GM21423 (cell line): ENCODE measurements around the gene VIPR1.

Experiments used
- ATAC-seq: cut with Tn5 transposase; IDR thresholded peaks from one replicate; pipeline ENCODE4 v1.9.1; 2021; ENCODE audit warnings: mild to moderate bottlenecking, moderate library complexity; ENCODE audit not compliant: unreplicated experiment

VIPR1 gene, protein sequence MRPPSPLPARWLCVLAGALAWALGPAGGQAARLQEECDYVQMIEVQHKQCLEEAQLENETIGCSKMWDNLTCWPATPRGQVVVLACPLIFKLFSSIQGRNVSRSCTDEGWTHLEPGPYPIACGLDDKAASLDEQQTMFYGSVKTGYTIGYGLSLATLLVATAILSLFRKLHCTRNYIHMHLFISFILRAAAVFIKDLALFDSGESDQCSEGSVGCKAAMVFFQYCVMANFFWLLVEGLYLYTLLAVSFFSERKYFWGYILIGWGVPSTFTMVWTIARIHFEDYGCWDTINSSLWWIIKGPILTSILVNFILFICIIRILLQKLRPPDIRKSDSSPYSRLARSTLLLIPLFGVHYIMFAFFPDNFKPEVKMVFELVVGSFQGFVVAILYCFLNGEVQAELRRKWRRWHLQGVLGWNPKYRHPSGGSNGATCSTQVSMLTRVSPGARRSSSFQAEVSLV

GRCh38 chr3:42502429-42503250, at the start of gene VIPR1:
Gene VIPR1 (plus strand): TSS chr3:42502643. CDS start chr3:42502736, 93 bp downstream.
- peak; percentile 95 for ATAC-seq

DNA sequence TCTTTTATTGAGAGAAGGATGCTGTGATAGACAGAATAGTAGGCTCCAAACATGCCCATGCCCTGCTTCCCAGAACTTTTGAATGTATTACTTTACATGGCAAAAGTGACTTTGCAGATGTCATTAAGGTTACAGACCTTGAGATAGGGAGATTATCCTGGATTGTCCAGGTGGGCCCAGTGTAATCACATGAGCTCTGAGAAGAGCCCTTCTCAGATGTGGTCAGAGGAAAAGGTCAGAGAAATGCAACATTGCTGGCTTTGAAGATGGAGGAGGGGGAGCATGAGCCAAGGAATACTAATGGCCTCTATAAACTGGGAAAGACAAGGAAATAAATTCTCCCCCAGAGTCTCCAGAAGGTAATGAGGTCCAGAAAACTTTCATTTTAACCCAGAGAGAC, 46.2 kb upstream of the VIPR1 start:
- no peak for ATAC-seq

GRCh38 chr3:42459151-42459550, 43.3 kb upstream of the VIPR1 start:
- ATAC-seq, result no peak

DNA sequence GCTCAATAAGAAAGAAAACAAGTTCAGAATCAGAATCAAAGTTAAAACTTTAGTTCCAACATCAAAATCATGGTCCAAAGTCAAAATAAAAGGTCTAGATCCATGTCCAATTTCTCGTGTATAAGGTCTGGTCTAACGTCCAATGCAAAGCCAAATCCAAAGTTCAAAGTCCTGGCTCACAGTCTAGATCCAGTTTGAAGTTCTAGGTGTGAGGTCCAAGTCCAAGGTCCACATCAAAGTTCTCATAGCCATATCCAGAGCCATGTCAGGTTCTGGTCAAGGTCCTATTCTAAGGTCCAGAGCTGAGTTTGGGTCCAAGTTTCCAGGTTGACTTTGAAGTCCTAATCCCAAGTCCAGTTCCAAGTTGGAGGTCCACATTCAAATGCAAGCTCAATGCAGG, 40.7 kb upstream of the VIPR1 start:
- ATAC-seq, result no peak

- ATAC-seq, result no peak
Measured at GRCh38 chr3:42463093-42463492, 39.4 kb upstream of the VIPR1 start.

DNA sequence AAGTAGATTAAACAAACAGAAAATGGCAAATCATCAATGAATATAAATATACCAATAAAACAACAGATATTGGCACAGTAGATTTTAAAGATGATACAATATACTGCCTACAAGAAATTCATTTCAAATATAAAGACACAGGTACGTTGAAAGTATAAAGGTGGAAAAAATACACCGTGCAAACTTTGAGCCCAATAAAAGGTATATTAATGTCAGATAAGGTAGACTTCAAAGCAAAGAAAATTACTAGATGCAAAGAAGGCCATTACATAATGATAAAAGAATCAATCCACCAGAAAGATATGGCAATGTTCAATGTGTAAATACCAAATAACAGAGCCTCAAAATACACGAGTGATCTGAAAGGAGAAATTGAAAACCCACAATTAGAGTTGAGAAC, 34.3 kb upstream of the VIPR1 start:
- ATAC-seq, result no peak

- no peak for ATAC-seq
Measured at GRCh38 chr3:42472555-42472954, 29.9 kb upstream of the VIPR1 start.

DNA sequence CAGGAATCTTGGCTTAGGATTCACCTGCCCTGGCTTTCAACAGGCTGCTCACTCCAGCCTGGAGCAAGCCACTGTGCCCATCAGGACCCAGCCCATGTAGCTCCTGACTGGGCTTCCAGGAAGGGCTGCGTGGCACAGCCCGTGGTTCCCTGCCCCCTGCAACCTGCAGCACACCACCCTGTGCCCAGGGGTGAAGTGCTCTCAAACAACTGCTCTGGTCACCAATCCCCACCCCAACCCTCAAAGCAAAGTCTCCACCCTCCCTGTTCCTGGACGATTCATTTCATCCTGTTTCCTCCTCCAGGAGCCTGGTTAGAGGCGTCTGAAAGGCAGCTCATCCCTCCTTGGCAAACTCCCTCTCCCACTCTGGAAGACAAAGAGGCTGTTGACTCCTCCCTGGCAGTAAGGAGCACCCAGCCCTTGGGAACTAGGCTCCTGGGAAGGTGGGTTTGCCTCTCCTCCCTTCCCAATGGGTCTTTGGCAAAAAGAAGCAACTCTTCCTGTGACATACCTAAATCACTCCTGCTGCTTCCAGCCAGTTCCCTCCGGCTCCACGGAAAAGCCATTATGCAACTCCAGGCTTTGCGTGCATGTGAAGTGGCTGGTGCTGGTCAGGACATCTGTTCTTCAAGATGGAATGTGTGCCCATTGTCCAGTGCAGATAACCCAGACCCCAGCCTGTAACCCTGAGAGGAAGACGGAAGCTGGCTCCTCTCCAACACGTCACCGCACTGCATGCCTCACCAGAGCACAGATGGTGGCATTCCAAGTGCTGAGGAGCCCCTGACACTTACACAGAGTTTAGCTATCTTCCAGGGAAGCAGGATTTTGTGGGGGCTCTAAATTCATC, 29.1 kb upstream of the VIPR1 start:
- no peak for ATAC-seq

GRCh38 chr3:42476225-42477125, 26.0 kb upstream of the VIPR1 start:
- ATAC-seq, result no peak

DNA sequence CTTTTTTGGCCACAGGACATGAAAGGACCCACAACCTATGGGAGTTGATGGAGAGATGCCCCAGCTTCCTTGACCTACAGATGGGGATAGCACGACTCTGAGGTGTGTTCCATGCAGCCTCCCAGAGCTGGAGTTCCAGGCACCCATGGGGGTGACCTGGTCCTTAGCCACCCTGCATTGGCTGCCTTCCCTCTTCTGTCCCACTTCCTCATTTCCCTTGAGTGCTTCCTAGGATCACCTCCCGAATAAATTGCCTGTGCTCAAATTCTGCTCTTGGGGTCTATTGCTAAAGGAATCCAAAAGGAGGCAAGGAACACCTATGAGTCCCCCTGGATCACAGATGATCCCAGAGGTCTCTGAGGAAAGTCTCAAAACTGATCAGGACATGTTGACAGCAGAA, 24.7 kb upstream of the VIPR1 start:
- no peak for ATAC-seq

DNA sequence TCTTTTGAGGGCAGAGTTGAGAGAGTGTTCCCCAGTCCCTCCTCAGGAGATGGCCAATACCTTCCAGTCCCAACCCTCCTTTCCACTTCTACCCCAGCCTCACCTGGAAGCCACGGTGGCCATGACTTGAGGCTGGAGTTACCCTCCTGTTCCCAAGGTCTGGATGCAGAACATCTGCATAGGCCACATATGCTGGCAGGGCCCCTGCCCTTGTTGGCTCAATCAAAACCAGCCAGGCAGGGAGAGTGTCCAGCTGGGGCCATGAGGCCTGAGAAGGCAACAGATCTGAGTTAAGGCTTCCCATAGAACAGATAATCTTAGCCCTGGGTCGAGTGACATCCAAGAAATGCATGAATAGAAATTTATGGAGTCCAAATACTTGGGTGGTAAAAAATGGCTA, 23.6 kb upstream of the VIPR1 start:
- no peak for ATAC-seq

GRCh38 chr3:42486814-42487565, 15.5 kb upstream of the VIPR1 start:
- ATAC-seq, result no peak

DNA sequence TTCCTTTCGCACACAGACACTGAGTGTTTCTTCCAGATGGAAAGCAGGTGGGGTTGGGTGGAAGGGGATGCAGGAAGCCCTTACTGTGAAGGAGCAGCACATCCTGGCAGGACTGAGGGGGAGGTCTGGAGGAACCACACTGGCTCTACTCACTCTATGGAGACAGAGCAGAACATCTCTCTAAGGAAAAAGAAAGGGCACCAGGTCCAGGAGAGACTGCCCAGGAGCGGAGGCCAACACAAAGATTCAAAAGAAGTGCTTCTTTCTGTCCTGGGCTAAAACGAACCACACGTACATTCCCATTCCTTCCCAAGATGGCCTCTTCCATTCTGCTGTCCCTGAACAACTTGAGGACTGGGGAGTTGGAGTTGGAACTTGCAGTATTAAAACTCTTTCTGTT, 13.8 kb upstream of the VIPR1 start:
- no peak for ATAC-seq

- ATAC-seq, result no peak
Measured at GRCh38 chr3:42489116-42489936, 13.1 kb upstream of the VIPR1 start.

- ATAC-seq, result no peak
Measured at GRCh38 chr3:42489937-42490227, 12.6 kb upstream of the VIPR1 start.

DNA sequence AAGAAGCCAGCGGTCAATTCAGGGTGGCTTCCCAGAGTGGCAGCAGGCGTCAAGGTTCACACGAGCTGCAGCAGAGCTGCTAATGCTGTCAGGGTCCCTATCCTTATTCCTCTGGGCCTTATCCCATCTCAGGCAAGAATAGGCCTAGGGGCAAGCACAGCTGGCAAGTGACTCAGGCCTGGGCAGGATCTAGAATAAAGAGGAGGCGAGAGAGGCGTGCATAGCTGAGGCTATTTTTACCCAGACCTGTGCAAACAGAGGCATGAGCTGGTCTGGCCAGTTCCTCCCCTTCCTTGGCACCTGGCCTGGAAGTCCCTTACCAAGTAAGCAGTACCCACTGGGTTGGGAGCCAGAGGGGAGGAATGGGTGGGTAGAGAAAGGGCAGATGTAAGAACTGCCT, 12.2 kb upstream of the VIPR1 start:
- peak; percentile 98 for ATAC-seq

DNA sequence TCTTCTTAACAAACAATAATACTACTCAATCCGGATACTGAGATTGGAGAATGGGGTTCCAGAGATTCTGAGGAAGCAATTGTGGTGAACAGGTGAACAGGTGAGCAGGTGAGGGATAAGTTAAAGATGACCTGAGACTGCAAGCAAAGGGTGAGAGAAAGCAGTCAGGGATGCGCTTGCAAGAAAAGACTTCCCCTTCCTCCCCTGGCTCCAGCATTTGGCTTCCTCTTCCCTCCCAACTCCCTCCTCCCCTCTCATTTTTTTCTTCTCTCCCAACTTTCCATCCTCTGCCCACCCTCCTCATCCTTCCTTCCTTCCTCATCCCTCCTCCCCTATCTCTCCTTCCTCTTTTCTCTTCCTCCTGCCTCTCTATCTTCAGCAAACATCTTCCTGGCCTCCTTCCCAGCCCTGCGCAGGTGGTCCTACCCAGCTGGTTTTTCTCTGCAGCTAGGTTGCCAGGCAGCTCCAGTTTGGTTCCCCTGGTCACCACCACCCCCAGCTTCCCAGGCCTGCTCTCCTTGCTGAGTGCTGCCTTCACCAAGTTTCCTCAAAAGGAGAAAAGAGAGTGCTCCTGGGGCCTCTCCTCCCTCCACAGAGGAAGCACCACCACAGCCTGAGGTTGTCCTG, 10.4 kb upstream of the VIPR1 start:
- no peak for ATAC-seq

- ATAC-seq, result no peak
Measured at GRCh38 chr3:42492508-42493080, 9.8 kb upstream of the VIPR1 start.
